ENCODE results near the gene TRERF1. TPM values are rescaled to one million over a fixed set of nuclear protein-coding genes. Genes with fewer than 3 reads are reported as not detected.

The TRERF1 gene
- total and polyA plus RNA-seq, 2 of the 8 experiments (the other 6 are each of a cell fraction or from before 2014, with no cell fraction given): 10.8 to 21.5 TPM

DNA sequence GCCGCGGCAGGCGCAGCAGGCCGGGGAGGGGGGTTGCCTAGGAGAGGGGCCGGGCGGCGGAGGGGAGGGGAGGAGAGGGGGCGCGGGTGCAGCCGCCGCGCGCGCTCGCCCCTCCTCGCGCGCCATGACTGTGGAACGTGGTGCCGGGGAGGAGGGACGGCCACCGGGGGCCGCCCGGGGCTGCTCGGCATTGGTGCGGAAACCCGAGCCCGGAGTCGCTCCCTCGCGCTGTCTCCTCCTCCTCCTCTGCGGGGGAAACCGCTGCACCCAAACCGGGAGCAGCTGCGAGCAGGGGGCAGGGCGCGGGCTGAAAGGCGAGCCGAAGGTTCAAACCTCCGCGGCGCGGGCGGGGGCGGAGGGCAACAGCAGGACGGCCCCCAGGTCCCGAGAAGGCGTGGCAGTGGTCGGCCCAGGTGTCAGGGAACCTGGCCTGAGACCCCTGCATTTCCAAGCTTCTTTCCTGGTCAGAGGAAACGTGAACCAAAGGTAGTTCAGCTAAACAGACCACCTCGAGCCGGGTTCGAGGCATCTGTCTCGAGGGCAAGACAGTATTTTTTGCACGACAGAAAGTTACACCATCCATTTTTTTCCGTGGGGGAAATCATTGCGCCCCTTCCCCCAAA lies 1.4 kb upstream of the TRERF1 start:
- no peak overlapping the region for H3K56ac ChIP-seq (replicated peaks; ENCODE audit: insufficient read length, low read depth, low read length)
- no peak overlapping the region for H2BK120ac ChIP-seq (replicated peaks; ENCODE audit: low read depth, low read length)
- peak overlapping the region; percentile 73 to 96 (median 94) for H3K4me3 ChIP-seq (ENCODE audit: extremely low read depth in 1 of 4, insufficient read depth in 2 of 4, low read depth in 3 of 4, low read length in 4 of 4)
- peak overlapping the region; percentile 91 to 98 for H3K4me2 ChIP-seq (ENCODE audit: insufficient read depth in 1 of 2, low read depth in 2 of 2, low read length in 2 of 2)
- no peak overlapping the region for H2BK20ac ChIP-seq (ENCODE audit: low read length)
- H2AK5ac ChIP-seq (ENCODE audit: low read depth, low read length): no peak overlapping the region
- DNase-seq (ENCODE audit: low read depth in 1 of 2, low spot score in 2 of 2): peak in 1 of 2 experiments; percentile 91
- peaks cover 16 to 27% of the 10 kb centered on the region in 2 experiments for H3K79me2 ChIP-seq (ENCODE audit: control insufficient read depth in 1 of 2, insufficient read depth in 2 of 2, low read length in 2 of 2)
- H3K27ac ChIP-seq (ENCODE audit: low read depth, low read length): peak overlapping the region; percentile 89; the same call in 1 of the 2 replicates
- H2BK5ac ChIP-seq (ENCODE audit: low read depth, low read length): 0 out of 2 replicates have a peak overlapping the region, but pooled peaks have one; percentile 61
- no peak overlapping the region; the same call in 1 of the 2 replicates for H4K8ac ChIP-seq (ENCODE audit: extremely low read depth, insufficient read depth, low read length)
- no peaks in the 10 kb centered on the region for H4K20me1 ChIP-seq (replicated peaks in 1 of 2; ENCODE audit: control insufficient read depth in 1 of 2, insufficient read depth in 2 of 2, low read length in 2 of 2)
- H2BK12ac ChIP-seq (ENCODE audit: low read depth, low read length): peak overlapping the region; percentile 23; the same call in 1 of the 2 replicates
- H2AFZ ChIP-seq (ENCODE audit: low read length): no peak overlapping the region
- H3K23ac ChIP-seq (ENCODE audit: insufficient read length): no peak overlapping the region
- peaks cover 32% of the 10 kb centered on the region for H3K23me2 ChIP-seq (ENCODE audit: low read depth, low read length)
- no peaks in the 10 kb centered on the region for H3K36me3 ChIP-seq (ENCODE audit: control insufficient read depth in 2 of 4, insufficient read depth in 4 of 4, low read length in 3 of 4)
- H2BK15ac ChIP-seq (ENCODE audit: low read length): peak overlapping the region; percentile 81; the same call in 1 of the 2 replicates
- no peak overlapping the region; a peak in 2 of 7 replicates for H3K9ac ChIP-seq (replicated peaks in 1 of 4; ENCODE audit: extremely low read depth in 1 of 4, low read depth in 3 of 4, low read length in 3 of 4)
- ChIA-PET POLR2A (ENCODE audit: partially characterized antibody) (interaction anchor here (0.7 to 7.2 kb wide), 19 partner anchors 12 to 294 kb away, joined by 3 to 88 read pairs (median 4); partner anchors contain the start of gene UBR2), CTCF (ENCODE audit: partially characterized antibody) (interaction anchor here (0.6 to 4.3 kb wide), 9 partner anchors 11 to 211 kb away, joined by 3 to 23 read pairs (median 4); no protein-coding TSS in a partner anchor)
- H3K4me1 ChIP-seq (replicated peaks in 1 of 4; ENCODE audit: control insufficient read depth in 3 of 4, insufficient read depth in 4 of 4, low read length in 3 of 4): peaks cover 0 to 26% (median 14%) of the 10 kb centered on the region in 4 experiments; a peak in 6 of 7 replicates
- peak overlapping the region; percentile 65 for H3K18ac ChIP-seq (ENCODE audit: extremely low read depth, low read length)
- H3K79me1 ChIP-seq (ENCODE audit: low read depth, low read length): peaks cover 6% of the 10 kb centered on the region; the same call in 1 of the 2 replicates
- H3K4ac ChIP-seq (replicated peaks; ENCODE audit: insufficient read length, low read depth, low read length): no peak overlapping the region
- no peak for FAIRE-seq
- 1% methylated on average over 15 of the region's 57 CpGs; no CpG with 5 or more reads in 1 of the 2 experiments for WGBS, 2 experiments (ENCODE audit: extremely low coverage in 1 of 2, insufficient coverage in 1 of 2, insufficient read length in 1 of 2, insufficient replicate concordance in 2 of 2, low coverage in 1 of 2, low lambda C conversion rate in 2 of 2, missing lambda C conversion rate in 1 of 2)
- H4K91ac ChIP-seq (replicated peaks; ENCODE audit: insufficient read length, low read length): no peak overlapping the region
- H4K5ac ChIP-seq (ENCODE audit: insufficient read length, low read depth, low read length): peak overlapping the region; percentile 2
- H3K9me3 ChIP-seq (ENCODE audit: insufficient read depth in 2 of 2, low read depth in 1 of 2, low read length in 1 of 2): no peaks in the 10 kb centered on the region
- H3K27me3 ChIP-seq (replicated peaks in 1 of 4; ENCODE audit: control insufficient read depth in 3 of 4, extremely low read depth in 1 of 4, insufficient read depth in 3 of 4, low read length in 3 of 4): no peaks in the 10 kb centered on the region; a peak in 1 of 7 replicates
- no peak overlapping the region for H3K14ac ChIP-seq (ENCODE audit: insufficient read length)
- TF ChIP-seq, protein P1, sequence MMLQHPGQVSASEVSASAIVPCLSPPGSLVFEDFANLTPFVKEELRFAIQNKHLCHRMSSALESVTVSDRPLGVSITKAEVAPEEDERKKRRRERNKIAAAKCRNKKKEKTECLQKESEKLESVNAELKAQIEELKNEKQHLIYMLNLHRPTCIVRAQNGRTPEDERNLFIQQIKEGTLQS (IDR thresholded peaks at IDR 0.05; ENCODE audit: insufficient read depth, low read depth, low read length): no peak
- TF ChIP-seq GTF2F1 (IDR thresholded peaks at IDR 0.05; ENCODE audit: borderline replicate concordance, low read depth, low read length): no peak
- peak in 1 of 2 experiments; percentile 1; a peak in 1 of 3 replicates for TF ChIP-seq EP300 (IDR thresholded peaks at IDR 0.05; ENCODE audit: borderline replicate concordance in 1 of 2, low read depth in 2 of 2, low read length in 2 of 2)
- no peak for TF ChIP-seq KDM5A (IDR thresholded peaks at IDR 0.05; ENCODE audit: low read length)
- TF ChIP-seq POLR2A (IDR thresholded peaks at IDR 0.05; ENCODE audit: control extremely low read depth in 1 of 2, low read depth in 2 of 2, low read length in 2 of 2): peak in 1 of 2 experiments; percentile 30; a peak in 2 of 3 replicates
- TF ChIP-seq, protein P2, sequence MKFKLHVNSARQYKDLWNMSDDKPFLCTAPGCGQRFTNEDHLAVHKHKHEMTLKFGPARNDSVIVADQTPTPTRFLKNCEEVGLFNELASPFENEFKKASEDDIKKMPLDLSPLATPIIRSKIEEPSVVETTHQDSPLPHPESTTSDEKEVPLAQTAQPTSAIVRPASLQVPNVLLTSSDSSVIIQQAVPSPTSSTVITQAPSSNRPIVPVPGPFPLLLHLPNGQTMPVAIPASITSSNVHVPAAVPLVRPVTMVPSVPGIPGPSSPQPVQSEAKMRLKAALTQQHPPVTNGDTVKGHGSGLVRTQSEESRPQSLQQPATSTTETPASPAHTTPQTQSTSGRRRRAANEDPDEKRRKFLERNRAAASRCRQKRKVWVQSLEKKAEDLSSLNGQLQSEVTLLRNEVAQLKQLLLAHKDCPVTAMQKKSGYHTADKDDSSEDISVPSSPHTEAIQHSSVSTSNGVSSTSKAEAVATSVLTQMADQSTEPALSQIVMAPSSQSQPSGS (IDR thresholded peaks at IDR 0.05; ENCODE audit: low read length): no peak
- TF ChIP-seq, protein P3, sequence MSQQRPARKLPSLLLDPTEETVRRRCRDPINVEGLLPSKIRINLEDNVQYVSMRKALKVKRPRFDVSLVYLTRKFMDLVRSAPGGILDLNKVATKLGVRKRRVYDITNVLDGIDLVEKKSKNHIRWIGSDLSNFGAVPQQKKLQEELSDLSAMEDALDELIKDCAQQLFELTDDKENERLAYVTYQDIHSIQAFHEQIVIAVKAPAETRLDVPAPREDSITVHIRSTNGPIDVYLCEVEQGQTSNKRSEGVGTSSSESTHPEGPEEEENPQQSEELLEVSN (IDR thresholded peaks at IDR 0.05): peak; percentile 47; the same call in 1 of the 2 replicates
- TF ChIP-seq ASH2L (IDR thresholded peaks at IDR 0.05; ENCODE audit: low read length): peak; percentile 77

Measured in H1 (cell line).